ENCODE results near the gene FAAH. TPM values are rescaled to one million over a fixed set of nuclear protein-coding genes. Genes with fewer than 3 reads are reported as not detected.
"Not testable (repeated sequence)": the region's sequence is repeated elsewhere in the genome, so short reads cannot be mapped to it uniquely, and the experiment has no call there.

FAAH gene
- 0.33 and 0.35 TPM in 2 replicates for total RNA-seq (2014; rRNA removed; shearing (Covaris generic))
- 0.26 TPM in 1 of 2 replicates, not detected in the other for polyA plus RNA-seq (2015; cell fraction: cytosol; rRNA removed)
- polyA plus RNA-seq (2015; cell fraction: nucleus; rRNA removed), result 0.81 and 1.00 TPM in 2 replicates

DNA sequence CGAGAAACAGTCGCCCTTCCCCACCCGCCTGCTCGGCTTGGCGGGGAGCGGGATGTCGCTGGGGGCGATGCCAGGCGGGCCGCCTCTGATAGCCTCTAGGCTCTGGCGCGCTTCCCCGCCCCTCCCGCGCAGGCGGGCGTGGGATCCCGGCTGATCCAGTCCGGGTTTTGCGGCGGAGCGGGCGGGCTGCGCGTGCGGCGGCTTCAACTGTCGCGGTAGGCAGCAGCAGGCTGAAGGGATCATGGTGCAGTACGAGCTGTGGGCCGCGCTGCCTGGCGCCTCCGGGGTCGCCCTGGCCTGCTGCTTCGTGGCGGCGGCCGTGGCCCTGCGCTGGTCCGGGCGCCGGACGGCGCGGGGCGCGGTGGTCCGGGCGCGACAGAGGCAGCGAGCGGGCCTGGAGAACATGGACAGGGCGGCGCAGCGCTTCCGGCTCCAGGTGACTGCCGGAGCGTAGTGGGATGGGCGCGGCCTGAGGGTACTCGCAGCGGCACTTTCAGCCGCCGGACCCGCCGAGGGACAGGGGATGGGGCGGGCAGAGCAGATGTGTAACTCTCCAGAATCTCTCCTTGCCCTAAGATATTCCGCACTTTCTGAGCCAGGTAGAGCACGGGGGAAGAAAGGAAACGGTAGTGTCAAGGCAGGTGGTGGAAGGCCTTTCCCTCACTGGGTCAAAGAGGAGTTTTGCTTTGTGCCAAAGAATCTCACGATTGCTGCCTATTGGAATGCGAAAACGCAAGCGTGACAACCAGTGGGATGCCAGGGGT is at the start of gene FAAH:
Gene FAAH, plus strand, starts transcription at position 210 of the 764 bp plus-strand sequence. Its CDS starts 32 bp downstream, at position 242.
- DNase-seq (ENCODE audit: low read depth), result no peak

DNA sequence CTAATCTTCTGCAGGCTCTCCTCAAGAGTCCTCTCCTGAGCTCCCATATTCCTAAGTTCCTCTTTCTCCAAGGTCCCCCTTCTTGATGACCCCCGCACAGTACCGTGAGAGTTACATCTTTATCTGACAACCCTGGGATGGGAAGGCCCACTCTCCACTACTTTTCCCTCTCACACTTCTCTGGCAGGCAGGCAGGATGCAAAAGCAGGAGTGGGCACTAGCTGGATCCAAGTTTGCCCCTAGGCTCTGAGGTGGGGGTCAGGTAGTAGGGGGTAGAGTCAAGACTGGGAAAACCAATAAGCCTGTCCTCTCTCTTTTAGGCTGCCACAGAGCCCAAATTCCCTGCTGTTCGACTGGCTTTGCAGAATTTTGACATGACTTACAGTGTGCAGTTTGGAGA is 49.6 kb upstream of the FAAH start:
- no peak for DNase-seq (ENCODE audit: low read depth)

DNA sequence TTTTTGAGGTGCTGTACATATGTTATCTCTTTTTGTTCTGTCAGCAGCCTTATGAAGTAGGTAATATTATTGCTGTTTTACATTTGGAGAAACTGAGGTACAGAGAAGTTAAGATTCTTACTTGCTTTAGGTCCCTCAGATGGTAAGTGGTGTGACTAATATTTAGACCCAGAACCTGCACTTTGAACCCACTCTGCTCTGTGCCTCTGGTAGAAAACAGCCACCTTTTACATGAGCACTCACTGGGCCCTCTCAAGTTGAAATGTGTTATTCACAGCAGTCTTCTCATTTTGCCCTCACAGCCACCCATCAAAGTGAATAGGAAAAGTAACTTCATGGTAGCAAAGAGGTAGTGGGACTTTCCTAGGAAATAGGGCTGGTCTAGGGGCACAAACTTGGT is 48.8 kb upstream of the FAAH start:
- no peak for DNase-seq (ENCODE audit: low read depth)

DNA sequence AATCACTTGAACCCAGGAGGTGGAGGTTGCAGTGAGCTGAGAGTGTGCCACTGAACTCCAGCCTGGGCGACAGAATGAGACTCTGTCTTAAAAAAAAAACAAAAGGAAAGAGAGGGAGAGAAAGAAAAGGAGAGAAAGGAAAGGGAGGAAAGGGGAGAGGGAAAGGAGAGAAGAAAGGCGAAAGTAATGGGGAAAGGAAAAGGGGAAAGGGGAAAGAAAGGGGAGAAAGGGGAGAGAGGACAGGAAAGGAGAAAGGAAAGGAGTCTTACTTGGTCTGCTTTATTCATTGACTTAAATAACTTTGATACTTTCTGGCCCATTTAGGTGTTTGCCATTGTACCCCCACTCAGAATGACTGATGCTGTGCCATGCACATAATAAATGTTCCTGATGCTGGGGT is 41.8 kb upstream of the FAAH start:
- DNase-seq (ENCODE audit: low read depth), result no peak

DNA sequence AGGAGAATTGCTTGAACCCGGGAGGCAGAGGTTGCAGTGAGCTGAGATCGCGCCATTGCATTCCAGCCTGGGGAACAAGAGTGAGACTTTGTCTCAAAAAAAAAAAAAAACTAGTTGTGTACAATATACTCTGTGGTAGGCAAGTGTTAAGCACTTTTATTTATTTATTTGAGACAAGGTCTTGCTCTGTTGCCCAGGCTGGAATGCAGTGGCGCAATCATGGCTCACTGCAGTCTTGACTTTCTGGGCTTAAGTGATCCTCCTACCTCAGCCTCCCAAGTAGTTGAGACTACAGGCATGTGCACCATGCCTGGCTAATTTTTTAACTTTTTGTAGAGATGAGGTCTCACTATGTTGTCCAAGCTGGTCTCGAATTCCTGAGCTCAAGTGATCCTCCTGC is 38.2 kb upstream of the FAAH start:
- not testable (repeated sequence) for DNase-seq (ENCODE audit: low read depth)

DNA sequence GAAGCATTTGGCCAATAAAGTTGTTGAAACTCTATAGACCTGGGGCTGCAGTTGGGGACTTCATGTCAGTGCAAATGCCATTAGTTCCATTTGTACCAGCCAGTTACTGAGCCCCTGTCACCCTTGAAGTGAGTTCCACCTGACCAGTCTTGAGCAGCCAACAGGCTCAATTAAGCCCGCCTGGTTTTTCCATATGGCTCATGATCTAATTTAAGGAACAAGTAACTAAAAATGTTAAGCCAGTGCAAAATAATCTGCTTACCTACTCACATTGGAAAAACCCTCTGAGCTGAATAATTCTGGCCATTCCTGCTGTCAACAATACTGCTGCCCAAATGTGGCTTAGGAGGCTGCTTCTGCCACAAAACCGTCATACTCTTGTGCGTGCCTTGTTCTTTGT is 32.0 kb upstream of the FAAH start:
- DNase-seq (ENCODE audit: low read depth), result no peak

DNA sequence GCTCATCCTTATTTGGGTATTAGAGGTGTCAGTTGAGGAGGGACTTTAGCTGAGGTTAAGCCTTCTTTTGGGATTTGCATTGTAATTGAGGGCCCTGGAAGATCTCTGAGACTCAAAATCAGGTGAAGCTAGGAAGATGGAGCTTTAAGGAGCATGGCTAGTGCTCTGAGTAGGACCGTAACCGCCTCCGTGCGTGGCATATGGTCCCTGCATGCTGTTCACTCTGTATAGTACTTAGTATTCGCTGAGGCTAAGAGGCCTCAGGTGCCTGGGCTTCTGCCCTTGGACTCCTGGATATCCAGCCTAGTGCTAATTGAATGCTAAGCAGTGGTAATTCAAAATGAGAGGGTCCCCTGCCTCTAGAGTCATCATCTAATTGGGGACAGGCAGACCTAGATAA is 31.0 kb upstream of the FAAH start:
- DNase-seq (ENCODE audit: low read depth), result no peak

DNA sequence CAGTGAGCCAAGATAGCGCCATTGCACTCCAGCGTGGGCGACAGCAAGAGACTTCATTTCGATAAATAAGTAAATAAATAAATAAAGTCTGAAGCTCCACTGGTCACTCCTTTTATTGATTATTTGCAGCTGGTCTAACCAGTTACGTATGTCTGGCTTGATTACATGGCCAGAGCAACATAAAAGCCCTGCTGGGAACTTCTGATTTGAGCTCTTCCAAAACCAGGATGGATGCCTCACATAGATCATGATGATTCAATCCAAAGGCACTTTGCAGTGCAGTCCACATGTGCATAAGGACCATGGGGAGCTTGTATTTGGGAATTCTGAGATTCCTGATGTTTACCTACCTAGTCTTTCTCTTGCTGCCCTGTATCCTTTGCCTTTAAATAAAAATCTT is 29.5 kb upstream of the FAAH start:
- no peak for DNase-seq (ENCODE audit: low read depth)

DNA sequence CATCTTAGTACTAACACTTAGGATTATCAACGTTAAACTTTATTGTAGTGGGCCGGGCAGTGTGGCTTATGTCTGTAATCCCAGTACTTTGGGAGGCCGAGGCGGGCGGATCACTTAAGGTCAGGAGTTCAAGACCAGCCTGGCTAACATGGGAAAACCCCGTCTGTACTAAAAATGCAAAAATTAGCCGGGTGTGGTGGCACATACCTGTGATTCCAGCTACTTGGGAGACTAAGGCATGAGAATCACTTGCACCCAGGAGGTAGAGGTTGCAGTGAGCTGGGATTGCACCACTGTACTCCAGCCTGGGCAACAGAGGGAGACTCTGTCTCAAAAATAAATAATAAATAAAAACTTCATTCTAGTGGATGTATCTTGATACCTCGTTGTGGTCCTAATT is 28.3 kb upstream of the FAAH start:
- DNase-seq (ENCODE audit: low read depth), result not testable (repeated sequence)

DNA sequence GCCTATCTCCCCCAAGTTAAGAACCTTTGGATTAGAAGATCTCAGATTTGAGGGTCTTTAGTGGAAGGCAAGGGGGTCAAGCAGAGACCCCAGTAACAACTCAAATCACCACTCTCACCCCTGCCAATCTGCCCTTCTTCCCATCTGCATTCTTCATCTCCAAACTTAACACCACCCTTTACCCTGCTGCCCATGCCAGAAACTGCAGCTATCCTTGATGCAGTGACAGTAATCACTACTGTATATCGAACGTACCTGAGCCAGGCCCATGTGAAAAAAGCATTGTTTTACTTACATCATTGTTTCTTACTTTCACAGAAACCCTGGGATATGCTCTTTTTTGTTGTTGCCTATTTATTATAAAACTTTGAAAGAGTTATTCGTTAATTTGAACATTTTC is 27.0 kb upstream of the FAAH start:
- DNase-seq (ENCODE audit: low read depth), result no peak

DNA sequence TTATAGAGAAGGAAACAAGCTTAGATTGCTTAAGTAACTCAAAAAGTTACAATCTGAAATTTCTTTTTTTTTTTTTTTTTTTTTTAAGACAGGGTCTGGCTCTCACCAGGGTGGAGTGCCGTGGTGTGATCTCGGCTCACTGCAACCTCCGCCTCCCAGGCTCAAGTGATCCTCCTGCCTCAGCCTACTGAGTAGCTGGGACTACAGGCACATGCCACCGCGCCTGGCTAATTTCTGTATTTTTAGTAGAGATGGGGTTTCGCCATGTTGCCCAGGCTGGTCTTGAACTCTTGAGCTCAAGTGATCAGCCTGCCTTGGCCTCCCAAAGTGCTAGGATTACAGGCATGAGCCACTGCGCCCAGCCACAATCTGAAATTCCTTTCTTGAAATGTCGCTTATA is 26.4 kb upstream of the FAAH start:
- DNase-seq (ENCODE audit: low read depth), result not testable (repeated sequence)

DNA sequence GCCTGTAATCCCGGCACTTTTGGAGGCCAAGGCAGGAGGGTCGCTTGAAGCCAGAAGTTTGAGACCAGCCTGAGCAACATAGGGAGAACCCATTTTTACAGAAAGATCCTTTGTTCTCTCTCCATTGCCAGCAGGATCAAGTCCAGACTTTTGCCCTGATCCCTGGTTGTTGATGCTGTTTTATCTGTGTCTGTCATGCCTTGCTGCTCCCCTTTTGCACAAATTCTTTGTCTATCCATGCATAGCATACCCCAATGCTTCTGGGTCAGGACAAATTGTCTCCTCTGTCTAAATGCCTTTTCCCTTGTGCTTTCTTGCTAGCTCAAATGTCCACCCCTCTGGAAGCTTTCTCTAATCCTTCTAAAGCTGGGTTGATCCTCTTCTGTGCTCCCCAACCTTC is 25.3 kb upstream of the FAAH start:
- no peak for DNase-seq (ENCODE audit: low read depth)

DNA sequence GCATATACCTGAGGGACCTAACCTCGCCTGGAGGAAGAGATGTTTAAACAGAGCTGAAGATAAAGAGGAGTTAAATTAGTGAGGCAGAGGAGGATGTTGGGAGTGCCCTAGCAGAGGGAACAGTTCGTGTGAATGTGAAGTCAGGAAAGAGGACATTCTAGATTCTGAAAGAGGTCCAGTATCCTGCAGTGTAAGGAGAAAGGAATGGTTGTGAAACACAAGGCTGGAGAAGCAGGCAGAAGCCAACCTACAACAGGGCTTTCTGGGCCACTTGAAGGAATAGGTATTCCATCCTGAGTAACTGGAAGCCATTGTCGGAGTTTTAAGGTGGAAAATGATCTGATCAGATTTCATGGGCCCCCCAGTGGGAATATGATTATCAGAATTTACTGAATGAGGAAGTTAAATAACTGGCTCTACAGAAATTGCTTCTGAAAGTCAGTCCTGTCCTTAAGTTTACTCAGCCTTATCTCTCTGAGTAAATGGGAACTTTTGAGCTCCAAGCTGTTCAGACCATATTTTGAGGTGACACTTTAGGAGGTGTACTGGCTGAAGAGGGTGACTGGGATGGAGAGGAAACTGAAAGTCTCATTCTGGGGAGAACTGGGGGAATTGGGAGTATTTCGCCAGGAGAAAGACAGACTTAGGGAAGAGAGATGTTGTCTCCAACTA is 24.4 kb upstream of the FAAH start:
- DNase-seq (ENCODE audit: low read depth), result no peak

DNA sequence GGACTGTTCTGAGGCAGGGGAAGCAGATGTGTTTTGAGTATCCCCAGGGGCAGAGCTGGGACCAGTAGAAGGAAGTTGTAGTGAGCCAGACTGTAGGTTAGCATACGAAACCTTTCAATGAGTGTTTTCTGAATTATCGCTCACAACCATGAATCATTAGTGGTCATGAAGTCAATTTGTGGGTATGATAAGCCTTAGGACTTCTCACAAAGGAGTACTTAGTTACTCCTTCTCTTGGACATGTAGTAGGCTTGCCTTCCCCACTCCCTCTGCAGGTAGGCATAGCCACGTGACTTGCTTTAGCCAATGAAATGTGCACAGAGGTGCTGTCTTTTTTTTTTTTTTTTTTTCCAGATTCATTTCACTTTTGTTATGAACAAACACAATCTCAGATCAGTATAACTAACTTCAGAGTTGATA is 23.9 kb upstream of the FAAH start:
- DNase-seq (ENCODE audit: low read depth), result peak; percentile 33

DNA sequence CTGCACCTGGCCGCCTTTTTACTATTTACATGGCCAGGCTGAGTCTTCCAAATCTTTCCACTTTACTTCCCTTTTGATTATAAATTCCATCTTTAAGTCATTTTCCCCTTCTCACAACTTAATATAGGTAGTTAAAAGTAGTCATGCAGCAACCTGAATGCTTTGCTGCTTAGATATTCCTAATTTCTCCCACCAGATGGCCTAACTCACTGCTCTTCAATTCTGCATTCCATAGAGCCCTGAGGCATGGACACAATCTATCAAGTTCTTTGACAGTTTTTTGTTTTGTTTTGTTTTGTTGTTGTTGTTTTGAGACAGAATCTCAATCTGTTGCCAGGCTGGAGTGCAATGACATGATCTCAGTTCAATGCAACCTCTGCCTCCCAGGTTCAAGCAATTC is 21.7 kb upstream of the FAAH start:
- DNase-seq (ENCODE audit: low read depth), result no peak

DNA sequence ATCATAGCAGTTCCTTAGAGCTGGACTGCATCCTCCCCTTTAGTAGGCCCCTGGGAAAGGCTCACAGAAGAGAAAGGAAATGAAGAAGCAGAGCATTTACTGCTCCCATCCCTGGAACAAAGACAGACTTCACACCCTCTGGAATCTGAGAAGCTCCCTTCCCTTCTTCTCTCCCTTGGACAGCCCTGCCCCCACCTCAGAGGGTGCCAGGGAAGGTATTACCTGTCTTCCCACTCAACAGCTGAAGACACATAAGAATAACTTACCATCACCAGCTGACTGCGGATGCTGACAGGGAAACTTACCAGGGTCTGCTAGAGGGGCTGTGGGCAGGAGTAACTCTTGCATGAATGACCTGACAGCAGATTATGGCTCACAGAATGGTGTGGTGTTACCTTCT is 14.1 kb upstream of the FAAH start:
- DNase-seq (ENCODE audit: low read depth), result no peak

DNA sequence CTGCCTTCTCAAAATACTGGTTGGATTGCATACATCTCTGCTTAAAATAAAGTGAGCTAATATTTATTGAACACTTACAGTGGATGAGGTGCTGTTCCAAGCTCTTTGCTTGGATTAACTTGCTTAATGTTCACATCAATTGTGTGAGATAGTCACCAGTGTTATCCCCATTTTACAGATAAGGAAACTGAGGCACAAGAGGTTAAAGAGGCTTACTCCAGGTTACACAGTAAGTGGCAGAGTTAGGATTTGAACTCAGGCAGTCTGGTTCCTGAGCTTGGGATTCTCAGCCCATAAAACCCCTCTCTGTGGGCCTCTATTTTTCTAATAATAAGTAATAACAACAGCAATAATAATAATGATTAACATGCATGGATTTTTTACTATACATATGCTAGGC is 13.6 kb upstream of the FAAH start:
- DNase-seq (ENCODE audit: low read depth), result no peak

DNA sequence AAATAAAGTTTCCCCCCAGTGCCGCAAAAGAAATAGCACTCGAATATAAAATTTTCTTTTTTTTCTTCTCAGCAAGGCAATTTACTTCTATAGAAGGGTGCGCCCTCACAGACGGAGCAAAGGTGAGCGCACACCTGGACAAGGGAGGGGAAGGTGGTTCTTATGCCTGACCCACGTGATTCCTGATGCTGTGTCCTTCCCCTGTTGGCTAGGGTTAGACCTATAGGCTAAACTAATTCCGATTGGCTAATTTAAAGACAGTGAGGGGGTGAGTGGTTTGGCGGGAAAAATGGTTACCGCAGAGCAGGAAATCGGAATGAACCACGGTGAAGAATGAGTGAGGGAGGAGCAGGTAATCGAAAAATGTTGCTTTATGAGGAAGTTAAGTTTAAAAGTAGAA is 607 bp upstream of the FAAH start:
- no peak for DNase-seq (ENCODE audit: low read depth)

DNA sequence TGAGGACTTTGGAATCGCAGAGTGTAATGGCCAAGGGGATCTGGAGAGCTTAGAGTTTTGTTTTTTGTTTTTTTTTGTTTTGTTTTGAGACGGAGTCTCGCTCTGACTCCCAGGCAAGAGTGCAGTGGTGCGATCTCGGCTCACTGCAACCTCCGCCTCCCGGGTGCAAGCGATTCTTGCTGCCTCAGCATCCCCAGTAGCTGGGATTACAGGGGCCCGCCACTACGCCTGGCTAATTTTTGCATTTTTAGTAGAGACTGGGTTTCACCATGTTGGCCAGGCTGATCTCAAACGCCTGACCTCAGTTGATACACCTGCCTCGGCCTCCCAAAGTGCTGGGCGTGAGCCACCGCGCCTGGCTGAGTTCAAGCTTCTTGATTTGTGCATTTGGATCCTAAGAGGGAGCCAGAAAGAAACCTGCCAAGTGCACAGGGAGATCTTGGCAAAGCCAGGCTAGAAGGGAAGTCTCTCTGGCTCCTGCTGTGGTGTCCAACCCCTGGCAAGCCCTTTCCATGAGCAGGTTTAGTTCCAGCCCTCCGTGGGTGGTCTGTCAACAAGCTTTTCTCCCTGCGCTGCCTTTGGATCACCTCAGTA is 852 bp downstream of the FAAH start:
- DNase-seq (ENCODE audit: low read depth), result no peak

DNA sequence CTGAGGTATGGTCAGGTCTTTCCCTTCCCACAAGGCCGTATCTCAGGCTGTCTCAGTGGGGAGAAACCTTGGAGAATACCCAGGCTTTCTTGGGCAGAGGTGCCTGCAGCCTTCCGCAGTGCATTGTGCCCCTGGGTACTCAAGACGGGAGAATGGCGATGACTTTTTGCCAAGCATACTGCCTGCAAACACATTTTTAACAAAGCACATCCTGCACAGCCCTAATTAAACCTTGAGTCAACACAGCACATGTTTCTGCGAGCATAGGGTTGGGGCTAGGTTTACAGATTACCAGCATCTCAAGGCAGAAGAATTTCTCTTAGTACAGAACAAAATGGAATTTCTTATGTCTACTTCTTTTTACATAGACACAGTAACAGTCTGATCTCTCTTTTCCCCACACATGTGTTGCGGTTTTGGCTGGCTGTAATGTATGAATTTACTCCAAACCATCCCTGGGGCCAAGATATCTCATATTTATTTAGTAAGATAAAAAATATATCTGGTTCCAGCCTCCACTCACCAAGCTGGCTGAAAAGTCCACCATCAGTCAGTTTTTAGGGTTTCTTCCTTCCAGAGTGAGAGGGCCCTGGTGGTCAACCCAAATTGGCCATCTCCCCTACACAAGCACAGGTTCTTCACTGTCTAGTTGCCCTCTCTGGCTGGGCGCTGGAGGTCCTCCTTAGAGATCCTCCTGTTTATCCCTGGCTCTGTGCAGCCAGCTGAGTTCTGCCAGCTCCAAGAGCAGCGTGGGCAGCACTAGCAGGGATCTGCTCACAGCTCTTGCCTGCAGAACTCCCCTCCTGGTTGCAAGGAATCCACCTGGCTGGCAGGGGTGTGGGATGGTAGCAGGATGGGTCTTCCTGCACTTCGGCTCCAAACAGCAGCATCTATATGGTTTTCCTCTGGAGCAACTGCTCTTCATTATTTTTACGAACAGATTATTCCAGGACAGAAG is 2.6 kb downstream of the FAAH start:
- DNase-seq (ENCODE audit: low read depth), result no peak

DNA sequence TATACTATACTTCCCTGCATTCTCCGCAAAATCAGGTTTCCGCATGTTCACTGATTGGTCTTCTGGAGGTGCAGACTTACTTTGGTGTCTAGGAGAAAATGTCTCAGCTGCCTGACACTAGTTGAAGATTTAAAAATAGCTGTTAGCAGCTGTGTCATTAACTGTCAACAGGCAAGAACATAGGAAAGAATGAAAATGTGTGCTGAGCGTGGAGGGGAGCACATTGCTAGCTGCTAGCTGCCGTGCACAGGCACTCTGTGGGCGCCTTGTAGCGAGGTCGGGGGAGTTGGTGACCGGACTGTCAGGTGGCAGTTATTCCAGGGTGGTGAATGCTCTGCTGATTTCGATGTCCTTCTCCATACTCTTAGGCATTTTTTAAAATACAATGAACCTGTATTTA is 5.2 kb downstream of the FAAH start:
- no peak for DNase-seq (ENCODE audit: low read depth)
